ENCODE results near the gene HIPK4.
"Not testable (repeated sequence)": the region's sequence is repeated elsewhere in the genome, so short reads cannot be mapped to it uniquely, and the experiment has no call there.

The HIPK4 gene, protein sequence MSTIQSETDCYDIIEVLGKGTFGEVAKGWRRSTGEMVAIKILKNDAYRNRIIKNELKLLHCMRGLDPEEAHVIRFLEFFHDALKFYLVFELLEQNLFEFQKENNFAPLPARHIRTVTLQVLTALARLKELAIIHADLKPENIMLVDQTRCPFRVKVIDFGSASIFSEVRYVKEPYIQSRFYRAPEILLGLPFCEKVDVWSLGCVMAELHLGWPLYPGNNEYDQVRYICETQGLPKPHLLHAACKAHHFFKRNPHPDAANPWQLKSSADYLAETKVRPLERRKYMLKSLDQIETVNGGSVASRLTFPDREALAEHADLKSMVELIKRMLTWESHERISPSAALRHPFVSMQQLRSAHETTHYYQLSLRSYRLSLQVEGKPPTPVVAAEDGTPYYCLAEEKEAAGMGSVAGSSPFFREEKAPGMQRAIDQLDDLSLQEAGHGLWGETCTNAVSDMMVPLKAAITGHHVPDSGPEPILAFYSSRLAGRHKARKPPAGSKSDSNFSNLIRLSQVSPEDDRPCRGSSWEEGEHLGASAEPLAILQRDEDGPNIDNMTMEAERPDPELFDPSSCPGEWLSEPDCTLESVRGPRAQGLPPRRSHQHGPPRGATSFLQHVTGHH

DNA sequence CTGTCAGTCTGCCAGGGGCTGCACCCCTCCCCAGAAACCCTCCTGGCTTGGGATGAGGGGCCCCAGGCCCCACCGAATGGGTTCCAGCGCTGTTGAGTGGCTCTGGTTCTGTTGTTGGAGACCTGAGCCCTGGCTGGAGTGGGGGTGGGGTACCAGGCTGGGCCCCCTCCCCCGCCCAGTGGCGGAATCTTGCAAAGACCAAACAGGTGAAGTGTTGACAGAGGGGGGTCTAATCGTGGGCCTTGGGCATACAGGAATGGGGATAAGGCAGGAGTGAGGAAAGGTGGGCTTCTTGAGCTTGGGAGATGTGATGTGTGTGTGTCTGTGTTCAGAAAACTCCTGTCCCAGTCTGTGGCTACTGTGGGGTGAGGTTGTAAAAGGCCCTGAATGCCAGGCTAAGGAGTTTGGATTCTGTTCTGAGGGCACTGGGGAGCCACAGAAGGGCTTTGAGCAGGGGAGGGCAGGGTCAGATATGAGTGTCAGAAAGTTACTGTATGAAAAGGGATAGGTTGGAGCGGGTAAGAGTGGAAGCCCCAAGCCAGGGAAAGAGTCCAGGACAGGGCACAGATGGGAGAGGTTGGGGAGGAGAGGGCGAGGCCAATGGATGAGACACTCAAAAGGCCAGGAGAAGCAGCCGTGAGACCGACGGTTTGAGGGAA, at the start of gene HIPK4:
Gene HIPK4 (minus strand): TSS at position 98 of the 659 bp plus-strand sequence. CDS start 279 bp downstream, outside the sequence.
- DNase-seq, result no peak

- DNase-seq, result no peak
Observed at GRCh38 chr19:40438284-40438683, 48.3 kb upstream of the HIPK4 start.

GRCh38 chr19:40433391-40434216, 43.6 kb upstream of the HIPK4 start:
- DNase-seq, result peak in 49 of 51 donors; percentile 25 to 86 (median 72)

- not testable (repeated sequence) for DNase-seq
Observed at GRCh38 chr19:40432760-40433159, 42.8 kb upstream of the HIPK4 start.

DNA sequence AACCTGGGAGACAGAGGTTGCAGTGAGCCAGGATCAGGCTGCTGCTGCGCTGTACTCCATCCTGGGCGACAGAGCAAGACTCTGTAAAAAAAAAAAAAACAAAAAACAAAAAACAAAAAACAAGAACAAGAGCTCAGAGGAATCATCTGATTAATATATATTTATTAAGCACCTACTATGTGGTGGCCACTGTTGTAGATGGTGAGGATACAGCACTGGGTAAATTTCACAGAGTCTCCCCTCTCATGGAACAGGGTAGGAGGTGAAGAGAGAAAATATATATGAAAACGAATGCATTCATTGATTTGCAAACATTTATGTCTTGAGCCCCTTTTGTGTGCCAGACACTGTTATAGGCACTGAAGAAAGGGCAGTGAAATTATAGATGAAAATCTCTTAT, 41.7 kb upstream of the HIPK4 start:
- no peak for DNase-seq

DNA sequence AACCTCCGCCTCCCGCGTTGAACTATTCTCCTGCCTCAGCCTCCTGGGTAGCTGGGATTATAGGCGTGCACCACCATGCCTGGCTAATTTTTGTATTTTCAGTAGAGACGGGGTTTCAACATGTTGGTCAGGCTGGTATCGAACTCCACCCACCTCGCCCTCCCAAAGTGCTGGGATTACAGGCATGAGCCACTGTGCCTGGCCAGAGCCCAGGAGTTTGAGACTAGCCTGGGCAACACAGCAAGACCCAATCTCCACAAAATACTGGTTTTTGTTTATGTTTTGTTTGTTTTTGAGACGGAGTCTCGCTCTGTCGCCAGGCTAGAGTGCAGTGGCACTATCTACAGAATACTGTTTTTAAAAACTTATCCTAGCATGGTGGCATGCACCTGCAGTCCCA, 40.3 kb upstream of the HIPK4 start:
- not testable (repeated sequence) for DNase-seq

- DNase-seq, result not testable (repeated sequence)
Observed at GRCh38 chr19:40428197-40428596, 38.2 kb upstream of the HIPK4 start.

- peak; percentile 88 to 100 (median 100) for DNase-seq
Observed at GRCh38 chr19:40425450-40426287, 35.7 kb upstream of the HIPK4 start, which contains the start of gene SERTAD1. Gene SERTAD1 (minus strand): TSS chr19:40425992. CDS start chr19:40423546, 2,446 bp downstream.

GRCh38 chr19:40424637-40425449, 34.9 kb upstream of the HIPK4 start:
- peak in 16 of 51 donors; percentile 29 to 60 (median 44) for DNase-seq

GRCh38 chr19:40423938-40424337, 34.0 kb upstream of the HIPK4 start:
- no peak for DNase-seq

DNA sequence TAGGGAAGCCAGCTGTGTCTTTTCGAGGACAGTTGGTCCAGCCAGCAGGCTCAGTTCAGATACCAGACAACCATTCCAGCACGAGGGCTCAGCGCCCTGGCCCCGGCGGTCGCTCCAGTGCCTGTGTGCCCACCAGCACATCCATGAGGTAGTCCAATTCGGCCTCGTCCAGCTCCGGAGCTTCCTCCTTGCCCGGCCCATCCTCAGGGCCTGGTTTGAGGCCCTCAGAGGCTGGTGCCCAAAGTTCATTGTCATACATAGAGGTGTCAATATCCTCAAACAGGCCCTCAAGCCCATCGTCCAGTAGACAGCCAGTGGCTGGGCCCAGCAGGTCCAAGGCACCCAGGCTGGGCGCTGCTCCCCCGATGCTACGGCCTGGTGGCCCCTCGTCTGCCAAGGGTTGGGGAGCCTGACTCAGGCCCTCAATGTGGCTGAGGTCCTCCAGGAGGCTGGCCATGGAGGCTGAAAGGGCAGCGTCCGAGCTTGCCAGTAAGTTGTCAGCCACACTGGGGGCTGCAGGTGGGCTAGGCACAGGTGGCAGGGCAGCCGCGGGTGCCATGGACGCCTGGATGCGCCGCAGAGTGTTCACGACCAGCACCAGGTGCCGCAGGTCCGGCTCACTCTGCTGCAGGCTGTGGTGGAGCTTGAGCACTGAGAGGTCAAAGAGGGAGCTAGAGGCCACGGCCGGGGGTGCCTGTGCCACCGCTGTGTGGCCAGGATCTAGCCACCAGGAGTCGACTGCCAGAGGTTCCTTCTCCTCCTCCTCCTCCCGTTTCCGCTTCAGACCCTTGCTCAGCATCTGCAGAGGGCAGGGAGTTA, 33.0 kb upstream of the HIPK4 start:
- no peak for DNase-seq

GRCh38 chr19:40421993-40422747, 32.2 kb upstream of the HIPK4 start:
- no peak for DNase-seq

DNA sequence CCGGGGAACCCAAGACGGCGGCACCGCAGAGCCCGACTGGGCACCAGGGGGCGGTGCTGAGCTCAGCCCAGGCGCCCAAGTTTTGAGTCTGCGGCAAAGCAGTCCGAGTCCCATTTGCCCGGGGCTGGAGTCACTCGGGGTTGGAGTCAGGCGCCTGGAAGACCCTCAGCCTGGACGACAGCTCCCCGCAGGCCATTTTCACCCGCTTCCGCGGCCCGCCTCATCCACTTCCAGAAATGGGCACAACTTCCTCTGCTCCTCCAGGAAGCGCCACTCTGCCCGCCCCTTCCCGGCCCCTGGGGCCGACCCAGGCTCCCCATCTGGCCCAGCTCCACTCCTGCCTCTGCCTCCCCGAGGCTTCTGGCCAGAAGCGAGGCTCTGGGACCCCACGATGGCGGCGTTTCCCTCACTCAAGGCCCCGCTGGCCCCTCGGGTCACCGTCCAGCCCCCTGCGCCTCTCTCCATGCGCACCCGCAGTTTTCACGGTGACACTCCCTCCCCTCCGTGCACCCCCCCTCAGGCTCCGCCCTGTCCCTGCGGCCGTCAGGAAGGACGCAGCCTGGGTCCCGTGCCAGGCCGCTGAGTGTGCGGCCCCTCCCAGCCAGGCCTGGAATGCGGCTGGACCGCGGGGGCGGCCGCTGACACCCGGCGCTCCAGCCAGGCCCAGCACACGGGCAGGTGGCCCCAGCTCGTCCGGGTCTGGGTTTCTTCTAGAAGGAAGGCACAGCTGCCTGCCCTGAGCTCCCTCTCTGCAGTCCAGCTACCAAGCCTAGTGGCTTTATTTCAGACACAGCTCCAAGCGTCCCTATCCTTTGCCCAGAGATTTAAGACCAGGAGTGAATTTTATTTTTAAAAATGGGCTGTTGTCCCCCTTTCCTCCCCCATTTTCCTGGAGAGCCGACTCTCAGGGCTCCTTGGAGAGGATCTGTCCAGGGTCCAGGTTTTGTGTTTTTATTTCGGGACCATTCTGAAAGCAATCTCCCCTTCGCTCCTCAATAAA, 31.1 kb upstream of the HIPK4 start:
- peak; percentile 59 to 97 (median 85) for DNase-seq

- no peak for DNase-seq
Observed at GRCh38 chr19:40420451-40420765, 30.4 kb upstream of the HIPK4 start.

- no peak for DNase-seq
Observed at GRCh38 chr19:40419780-40420179, 29.8 kb upstream of the HIPK4 start.

- DNase-seq, result no peak
Observed at GRCh38 chr19:40419066-40419612, 29.2 kb upstream of the HIPK4 start.
